Fibroblast of lung (primary cell): ENCODE measurements around the gene ADAMTS6.

ENCODE experiments used
- EZH2 ChIP-seq: IDR thresholded peaks from 2 replicates; pipeline ENCODE4 v1.5.1; 2012; ENCODE audit warnings: low read length, control low read depth, mild to moderate bottlenecking; ENCODE audit errors: missing control alignments
- TF ChIP-seq, protein P1 (sequence below), 2 donors: IDR thresholded peaks in 1 of 2; conservative IDR thresholded peaks in 1 of 2; 1 replicate in 1 of 2; 2 replicates in 1 of 2; pipeline ENCODE4 v1.5.1; 2011 to 2012; ENCODE audit warnings: low read length in 2 of 2, control low read depth in 1 of 2, inconsistent platforms in 1 of 2, low read depth in 1 of 2, mild to moderate bottlenecking in 1 of 2

DNA sequence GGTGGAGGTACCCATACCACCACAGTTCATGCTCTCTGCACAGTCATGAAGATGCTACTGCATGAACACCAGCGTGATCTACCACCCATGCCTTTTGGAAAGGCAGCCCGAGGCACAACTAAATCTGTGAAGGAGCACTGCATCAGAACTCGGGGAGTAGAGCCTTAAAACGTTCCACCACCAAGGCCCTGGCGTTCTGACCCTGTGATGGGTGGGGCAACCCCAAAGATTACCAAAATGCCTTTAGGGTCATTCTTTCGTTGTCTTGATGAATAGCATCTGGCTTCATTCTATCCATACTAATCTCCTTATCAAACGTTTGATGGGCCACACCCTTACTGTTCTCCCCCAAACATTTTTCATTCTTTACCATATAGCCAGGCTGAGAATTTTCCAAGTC lies 97.9 kb downstream of the ADAMTS6 start:
- TF ChIP-seq, protein P1, sequence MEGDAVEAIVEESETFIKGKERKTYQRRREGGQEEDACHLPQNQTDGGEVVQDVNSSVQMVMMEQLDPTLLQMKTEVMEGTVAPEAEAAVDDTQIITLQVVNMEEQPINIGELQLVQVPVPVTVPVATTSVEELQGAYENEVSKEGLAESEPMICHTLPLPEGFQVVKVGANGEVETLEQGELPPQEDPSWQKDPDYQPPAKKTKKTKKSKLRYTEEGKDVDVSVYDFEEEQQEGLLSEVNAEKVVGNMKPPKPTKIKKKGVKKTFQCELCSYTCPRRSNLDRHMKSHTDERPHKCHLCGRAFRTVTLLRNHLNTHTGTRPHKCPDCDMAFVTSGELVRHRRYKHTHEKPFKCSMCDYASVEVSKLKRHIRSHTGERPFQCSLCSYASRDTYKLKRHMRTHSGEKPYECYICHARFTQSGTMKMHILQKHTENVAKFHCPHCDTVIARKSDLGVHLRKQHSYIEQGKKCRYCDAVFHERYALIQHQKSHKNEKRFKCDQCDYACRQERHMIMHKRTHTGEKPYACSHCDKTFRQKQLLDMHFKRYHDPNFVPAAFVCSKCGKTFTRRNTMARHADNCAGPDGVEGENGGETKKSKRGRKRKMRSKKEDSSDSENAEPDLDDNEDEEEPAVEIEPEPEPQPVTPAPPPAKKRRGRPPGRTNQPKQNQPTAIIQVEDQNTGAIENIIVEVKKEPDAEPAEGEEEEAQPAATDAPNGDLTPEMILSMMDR (conservative IDR thresholded peaks at IDR 0.05 in 1 of 2, IDR thresholded peaks at IDR 0.05 in 1 of 2; ENCODE audit: low read depth in 1 of 2, low read length in 2 of 2): no peak
- no peak for TF ChIP-seq EZH2
